Measurements from ENCODE around the gene GEMIN5.

- TF ChIP-seq USF2 (IDR thresholded peaks at IDR 0.05) (no peak), ESRRA (IDR thresholded peaks at IDR 0.05; ENCODE audit: borderline replicate concordance, low read length) (no peak)
Measured at GRCh38 chr5:154940375-154940771, 2.4 kb upstream of the GEMIN5 start.
